Measurements from ENCODE around the gene PSMB7.

PSMB7 gene

GRCh38 chr9:124441291-124441690 lies 26.0 kb upstream of the PSMB7 start:
- peak in 1 of 2 donors; percentile 34 for DNase-seq
- no peak overlapping the region for H3K27ac ChIP-seq
- H3K4me3 ChIP-seq: no peak overlapping the region
- H3K9me3 ChIP-seq: no peaks in the 10 kb centered on the region
- TF ChIP-seq CTCF (IDR thresholded peaks at IDR 0.05): no peak
- no peaks in the 10 kb centered on the region for H3K36me3 ChIP-seq
- H3K4me1 ChIP-seq: no peaks in the 10 kb centered on the region
- H3K27me3 ChIP-seq: peaks cover 0 to 27% of the 10 kb centered on the region in 2 donors
- intact Hi-C loops (cut with DNase I; ENCODE audit: low total_unique reads): no loop called here

GRCh38 chr9:124440786-124441185 lies 25.5 kb upstream of the PSMB7 start:
- DNase-seq: no peak
- intact Hi-C loops (cut with DNase I; ENCODE audit: low total_unique reads): no loop called here

GRCh38 chr9:124439686-124440243 lies 24.5 kb upstream of the PSMB7 start:
- H3K4me1 ChIP-seq: no peaks in the 10 kb centered on the region
- no peak overlapping the region for H3K4me3 ChIP-seq
- TF ChIP-seq CTCF (IDR thresholded peaks at IDR 0.05): no peak
- intact Hi-C loops (cut with DNase I; ENCODE audit: low total_unique reads): no loop called here
- H3K27me3 ChIP-seq: peaks cover 0 to 27% of the 10 kb centered on the region in 2 donors
- H3K27ac ChIP-seq: no peak overlapping the region
- H3K9me3 ChIP-seq: no peaks in the 10 kb centered on the region
- no peaks in the 10 kb centered on the region for H3K36me3 ChIP-seq
- peak in 1 of 2 donors; percentile 38 for DNase-seq

More at GRCh38 chr9:124440786-124441185, 25.5 kb upstream of the PSMB7 start:
- no peak overlapping the region for H3K27ac ChIP-seq
- peaks cover 0 to 27% of the 10 kb centered on the region in 2 donors for H3K27me3 ChIP-seq
- H3K36me3 ChIP-seq: no peaks in the 10 kb centered on the region
- H3K4me1 ChIP-seq: no peaks in the 10 kb centered on the region
- no peaks in the 10 kb centered on the region for H3K9me3 ChIP-seq
- no peak for TF ChIP-seq CTCF (IDR thresholded peaks at IDR 0.05)
- H3K4me3 ChIP-seq: no peak overlapping the region

GRCh38 chr9:124439086-124439485 lies 23.8 kb upstream of the PSMB7 start:
- intact Hi-C loops (cut with DNase I; ENCODE audit: low total_unique reads): no loop called here

GRCh38 chr9:124438091-124438490 lies 22.8 kb upstream of the PSMB7 start:
- Histone ChIP-seq H3K27me3 (peaks cover 0 to 35% of the 10 kb centered on the region in 2 donors), H3K4me3 (no peak overlapping the region), H3K4me1 (no peaks in the 10 kb centered on the region), H3K27ac (no peak overlapping the region), H3K9me3 (no peaks in the 10 kb centered on the region), H3K36me3 (no peaks in the 10 kb centered on the region)
- TF ChIP-seq CTCF (IDR thresholded peaks at IDR 0.05): no peak
- DNase-seq: peak in 1 of 2 donors; percentile 33
- intact Hi-C loops (cut with DNase I; ENCODE audit: low total_unique reads): no loop called here

More at GRCh38 chr9:124439086-124439485, 23.8 kb upstream of the PSMB7 start:
- Histone ChIP-seq H3K4me3 (no peak overlapping the region), H3K36me3 (no peaks in the 10 kb centered on the region), H3K4me1 (no peaks in the 10 kb centered on the region), H3K27ac (no peak overlapping the region), H3K27me3 (peaks cover 0 to 27% of the 10 kb centered on the region in 2 donors), H3K9me3 (no peaks in the 10 kb centered on the region)
- no peak for TF ChIP-seq CTCF (IDR thresholded peaks at IDR 0.05)
- no peak for DNase-seq

- peak in 1 of 2 donors; percentile 11 for DNase-seq
- TF ChIP-seq CTCF (IDR thresholded peaks at IDR 0.05): no peak
- no peak overlapping the region for H3K27ac ChIP-seq
- H3K9me3 ChIP-seq: no peaks in the 10 kb centered on the region
- H3K4me3 ChIP-seq: no peak overlapping the region
- H3K4me1 ChIP-seq: no peaks in the 10 kb centered on the region
- intact Hi-C loops (cut with DNase I; ENCODE audit: low total_unique reads): no loop called here
- peaks cover 0 to 40% of the 10 kb centered on the region in 2 donors for H3K27me3 ChIP-seq
- no peaks in the 10 kb centered on the region for H3K36me3 ChIP-seq
Measured at GRCh38 chr9:124437086-124437485, 21.8 kb upstream of the PSMB7 start.
